Urothelium cell line (cell line): ENCODE measurements around the gene BIRC3.
"Not testable (repeated sequence)": the region's sequence is repeated elsewhere in the genome, so short reads cannot be mapped to it uniquely, and the experiment has no call there.

Experiments
- DNase-seq: peaks from one replicate; pipeline ENCODE4 v3.0.0; 2011; ENCODE audit warnings: low spot score, mixed read lengths
- FAIRE-seq: peaks from 2 replicates; lab custom pipeline; 2011; peaks lifted over from hg19 to GRCh38; lab: Jason Lieb, UNC

The BIRC3 gene

GRCh38 chr11:102320679-102321078 lies 3.4 kb downstream of the BIRC3 start:
- DNase-seq: no peak
- no peak for FAIRE-seq

GRCh38 chr11:102322560-102322959 lies 5.3 kb downstream of the BIRC3 start:
- DNase-seq: no peak
- no peak for FAIRE-seq

GRCh38 chr11:102323542-102324251 lies 6.4 kb downstream of the BIRC3 start:
- FAIRE-seq (no peak), DNase-seq (no peak)

GRCh38 chr11:102325088-102325487 lies 7.8 kb downstream of the BIRC3 start:
- DNase-seq: no peak
- no peak for FAIRE-seq

- FAIRE-seq (no peak), DNase-seq (no peak)
Measured at GRCh38 chr11:102328748-102329147, 11.5 kb downstream of the BIRC3 start.

- no peak for DNase-seq
- no peak for FAIRE-seq
Measured at GRCh38 chr11:102330231-102330630, 12.9 kb downstream of the BIRC3 start.

- DNase-seq (no peak), FAIRE-seq (no peak)
Measured at GRCh38 chr11:102331341-102331740, 14.1 kb downstream of the BIRC3 start.

- peak; percentile 88 for FAIRE-seq
- no peak for DNase-seq
Measured at GRCh38 chr11:102332611-102332994, 15.3 kb downstream of the BIRC3 start.

GRCh38 chr11:102338479-102339010 lies 21.3 kb downstream of the BIRC3 start:
- FAIRE-seq (no peak), DNase-seq (no peak)

- DNase-seq, FAIRE-seq: not testable (repeated sequence)
Measured at GRCh38 chr11:102341311-102341710, 24.0 kb downstream of the BIRC3 start.

GRCh38 chr11:102341844-102342318 lies 24.6 kb downstream of the BIRC3 start:
- peak; percentile 75 for DNase-seq
- FAIRE-seq: peak; percentile 88

GRCh38 chr11:102343809-102344208 lies 26.5 kb downstream of the BIRC3 start:
- DNase-seq (no peak), FAIRE-seq (no peak)

- FAIRE-seq (no peak), DNase-seq (no peak)
Measured at GRCh38 chr11:102345904-102346303, 28.6 kb downstream of the BIRC3 start.

- FAIRE-seq (no peak), DNase-seq (no peak)
Measured at GRCh38 chr11:102346456-102346747, 29.1 kb downstream of the BIRC3 start.

GRCh38 chr11:102346748-102347461 lies 29.6 kb downstream of the BIRC3 start, which contains the start of gene BIRC2:
BIRC2 (plus strand) TSS chr11:102347214; CDS start chr11:102349855, 2,641 bp downstream.
- peak; percentile 92 for DNase-seq
- FAIRE-seq: peak; percentile 91

GRCh38 chr11:102347462-102348370 lies 30.4 kb downstream of the BIRC3 start:
- DNase-seq: no peak
- no peak for FAIRE-seq

GRCh38 chr11:102357116-102357515 lies 39.8 kb downstream of the BIRC3 start:
- FAIRE-seq: no peak
- DNase-seq: no peak

GRCh38 chr11:102359372-102359771 lies 42.1 kb downstream of the BIRC3 start:
- no peak for FAIRE-seq
- no peak for DNase-seq

- no peak for DNase-seq
- no peak for FAIRE-seq
Measured at GRCh38 chr11:102360681-102361080, 43.4 kb downstream of the BIRC3 start.

GRCh38 chr11:102361086-102362031 lies 44.1 kb downstream of the BIRC3 start:
- FAIRE-seq (no peak), DNase-seq (no peak)
